AG04449 (cell line): ENCODE data around the gene CFAP61.

Experiments used
- CTCF ChIA-PET: fragments of 350-600 bp; formaldehyde crosslinking; extraction: SDS; loops from one replicate; lab custom pipeline; 2021; ENCODE audit warnings: antibody characterized with exemption; lab: Yijun Ruan, JAX
- POLR2A ChIA-PET: fragments of 400-600, 350-600 bp; formaldehyde crosslinking; extraction: SDS; loops from one replicate; lab custom pipeline; 2020; ENCODE audit warnings: antibody characterized with exemption, inconsistent platforms; lab: Yijun Ruan, JAX
- DNase-seq: peaks from one replicate; pipeline ENCODE4 v3.0.0-alpha.2; 2010; ENCODE audit warnings: low read depth, low spot score
- H3K4me3 ChIP-seq: 2 replicates; pipeline ENCODE4 v1.5.1; 2011; ENCODE audit warnings: low read depth, mild to moderate bottlenecking, control low read depth, low read length
- TF ChIP-seq, protein P1 (sequence below): IDR thresholded peaks from one replicate; pipeline ENCODE4 v1.5.1; 2011; ENCODE audit warnings: mild to moderate bottlenecking, moderate library complexity, low read length, control low read depth, inconsistent platforms; ENCODE audit not compliant: insufficient read depth; ENCODE audit errors: missing control alignments

The CFAP61 gene

DNA sequence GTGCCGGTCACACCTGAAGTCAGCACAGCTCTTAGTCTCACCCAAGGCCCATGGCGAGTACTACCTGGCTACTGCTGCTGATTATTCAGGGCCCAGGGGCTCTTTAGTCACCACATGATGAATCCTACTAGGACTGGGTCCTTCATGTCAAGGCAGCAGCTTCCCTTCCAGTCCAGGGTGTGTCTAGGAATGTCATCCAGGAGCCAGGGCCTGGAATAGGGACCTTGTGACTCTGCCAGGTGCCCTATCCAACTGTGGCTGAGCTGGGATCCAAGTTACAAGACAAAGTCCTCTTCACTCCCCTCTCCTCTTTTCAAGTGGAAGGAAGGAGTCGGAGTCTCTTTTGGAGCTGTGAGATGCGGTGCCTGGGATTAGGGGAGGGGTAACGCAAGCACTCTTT lies 85.5 kb downstream of the CFAP61 start:
- POLR2A ChIA-PET, result no interaction called here
- no peak overlapping the region for H3K4me3 ChIP-seq
- CTCF ChIA-PET, result no interaction called here
- DNase-seq, result no peak
- TF ChIP-seq, protein P1, sequence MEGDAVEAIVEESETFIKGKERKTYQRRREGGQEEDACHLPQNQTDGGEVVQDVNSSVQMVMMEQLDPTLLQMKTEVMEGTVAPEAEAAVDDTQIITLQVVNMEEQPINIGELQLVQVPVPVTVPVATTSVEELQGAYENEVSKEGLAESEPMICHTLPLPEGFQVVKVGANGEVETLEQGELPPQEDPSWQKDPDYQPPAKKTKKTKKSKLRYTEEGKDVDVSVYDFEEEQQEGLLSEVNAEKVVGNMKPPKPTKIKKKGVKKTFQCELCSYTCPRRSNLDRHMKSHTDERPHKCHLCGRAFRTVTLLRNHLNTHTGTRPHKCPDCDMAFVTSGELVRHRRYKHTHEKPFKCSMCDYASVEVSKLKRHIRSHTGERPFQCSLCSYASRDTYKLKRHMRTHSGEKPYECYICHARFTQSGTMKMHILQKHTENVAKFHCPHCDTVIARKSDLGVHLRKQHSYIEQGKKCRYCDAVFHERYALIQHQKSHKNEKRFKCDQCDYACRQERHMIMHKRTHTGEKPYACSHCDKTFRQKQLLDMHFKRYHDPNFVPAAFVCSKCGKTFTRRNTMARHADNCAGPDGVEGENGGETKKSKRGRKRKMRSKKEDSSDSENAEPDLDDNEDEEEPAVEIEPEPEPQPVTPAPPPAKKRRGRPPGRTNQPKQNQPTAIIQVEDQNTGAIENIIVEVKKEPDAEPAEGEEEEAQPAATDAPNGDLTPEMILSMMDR, result no peak

- H3K4me3 ChIP-seq, result no peak overlapping the region
- TF ChIP-seq, protein P1, result no peak
- POLR2A ChIA-PET, result no interaction called here
- CTCF ChIA-PET, result no interaction called here
- DNase-seq, result no peak
Observed at GRCh38 chr20:20138301-20139064, 86.2 kb downstream of the CFAP61 start.

GRCh38 chr20:20139403-20139802 lies 87.1 kb downstream of the CFAP61 start:
- DNase-seq, result no peak
- POLR2A ChIA-PET, result no interaction called here
- TF ChIP-seq, protein P1, result no peak
- CTCF ChIA-PET, result no interaction called here
- H3K4me3 ChIP-seq, result no peak overlapping the region

DNA sequence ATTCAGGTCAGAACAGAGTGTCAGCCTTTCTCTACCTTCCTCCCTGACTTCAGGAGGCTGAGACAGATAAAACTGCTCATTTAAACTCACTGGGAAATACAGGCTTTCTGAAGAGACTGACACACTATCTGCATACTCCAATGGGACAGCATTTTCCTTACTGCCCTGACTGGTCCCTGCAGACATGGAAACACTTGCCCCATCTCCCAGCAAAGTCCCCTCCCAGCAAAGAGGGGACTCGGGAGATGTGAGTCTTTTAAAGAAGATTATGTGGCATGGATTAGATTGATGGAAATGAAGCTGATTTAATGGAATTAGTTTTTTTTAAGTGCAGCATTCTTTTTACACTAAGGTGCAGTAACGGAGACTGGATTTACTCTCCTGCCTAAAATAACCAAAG lies 90.8 kb downstream of the CFAP61 start:
- ChIA-PET CTCF (no interaction called here), POLR2A (no interaction called here)
- DNase-seq, result no peak
- TF ChIP-seq, protein P1, result no peak
- H3K4me3 ChIP-seq, result no peak overlapping the region

DNA sequence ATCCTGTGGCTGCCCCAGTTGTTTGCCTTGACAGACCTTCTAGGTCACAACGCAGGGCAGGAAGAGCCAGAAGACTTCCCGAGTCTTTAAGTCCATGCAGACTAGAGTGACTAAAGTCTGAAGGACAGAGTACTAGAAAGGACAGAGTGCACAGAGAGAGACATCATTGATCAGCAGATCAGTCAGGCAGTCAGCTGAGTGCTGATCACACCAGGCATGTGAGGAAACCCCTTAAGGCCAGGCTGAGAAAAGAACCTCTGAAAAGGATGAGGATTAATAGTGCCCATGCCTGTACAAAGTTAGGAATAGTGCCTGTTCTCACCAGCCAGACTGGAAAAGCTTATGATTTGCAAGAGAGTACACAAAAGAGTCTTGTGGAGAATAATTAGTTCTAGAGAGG lies 91.3 kb downstream of the CFAP61 start:
- no peak for DNase-seq
- POLR2A ChIA-PET, result no interaction called here
- no peak overlapping the region for H3K4me3 ChIP-seq
- TF ChIP-seq, protein P1, result no peak
- CTCF ChIA-PET, result no interaction called here

DNA sequence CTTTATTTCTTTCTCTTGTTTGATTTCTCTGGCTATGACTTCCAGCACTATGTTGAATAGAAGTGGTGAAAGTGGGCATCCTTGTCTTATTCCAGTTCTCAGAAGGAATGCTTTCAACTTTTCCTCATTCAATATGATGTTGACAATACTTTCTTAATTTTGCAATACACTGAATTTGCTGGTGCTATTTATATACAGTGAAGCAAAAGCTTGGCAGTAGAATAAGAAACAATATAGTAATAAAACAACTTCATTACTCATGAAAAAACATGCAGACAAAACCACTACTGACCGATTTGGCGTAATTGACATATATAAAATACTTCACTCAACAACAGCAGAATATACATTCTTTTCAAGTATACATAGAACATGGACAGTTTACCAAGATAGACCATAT lies 96.4 kb downstream of the CFAP61 start:
- H3K4me3 ChIP-seq, result no peak overlapping the region
- POLR2A ChIA-PET, result no interaction called here
- TF ChIP-seq, protein P1, result no peak
- CTCF ChIA-PET, result no interaction called here
- no peak for DNase-seq
